ENCODE results near the gene ZNF3.
A peak's percentile ranks its signal among the peaks of the same experiment; 100 is the strongest.

ZNF3 gene

DNA sequence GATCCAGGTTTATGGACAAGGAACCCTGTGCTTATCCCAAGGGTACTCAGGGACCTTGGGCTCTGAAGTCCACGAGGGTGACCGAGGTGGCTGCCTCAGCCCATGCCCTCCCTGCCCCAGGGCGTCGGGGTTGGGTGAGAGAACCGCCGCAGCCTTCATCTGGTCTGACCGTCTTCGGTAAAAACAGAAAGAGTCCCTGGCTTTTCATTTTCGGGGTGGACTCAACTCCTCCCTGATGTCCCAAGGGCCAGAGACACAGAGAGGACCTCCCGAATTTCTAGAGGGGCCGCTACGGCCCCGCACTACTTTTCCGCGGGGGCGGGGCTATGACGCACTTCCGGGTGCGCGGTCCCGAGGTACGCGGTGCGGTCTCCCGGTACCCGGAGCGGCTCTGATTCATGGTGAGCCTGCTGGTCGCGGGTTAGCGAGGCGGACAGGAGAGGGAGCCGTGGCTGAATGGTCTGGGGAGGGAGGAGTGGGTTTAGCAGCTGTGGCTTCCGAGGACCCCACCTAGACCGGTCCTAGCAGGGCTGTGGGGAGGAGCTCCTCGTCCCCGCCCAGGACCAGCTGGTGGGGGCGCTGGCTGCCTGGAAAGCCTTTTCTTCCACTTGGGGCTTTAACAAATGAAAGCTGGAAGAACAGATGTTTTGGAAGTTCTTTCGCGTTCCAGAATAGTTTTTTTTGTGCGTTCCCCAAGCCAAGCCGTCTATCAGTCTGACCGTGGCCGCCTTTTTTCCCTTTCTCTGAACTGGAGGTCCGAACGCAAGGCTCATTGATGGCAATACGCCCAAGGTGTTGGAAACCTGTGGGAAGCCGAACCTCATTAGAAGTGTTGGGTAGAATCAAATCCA lies 31.9 kb downstream of the ZNF3 start, which contains the start of gene ZSCAN21:
TSS of gene ZSCAN21 (plus strand) at position 334 of the 851 bp plus-strand sequence. CDS start 7,233 bp downstream, outside the sequence.
- H3K9me3 ChIP-seq (ENCODE audit: control insufficient read depth, insufficient read depth, low read length): no peaks in the 10 kb centered on the region
- peak; percentile 65 for TF ChIP-seq CTCF (IDR thresholded peaks at IDR 0.05; ENCODE audit: low read depth, low read length, poor library complexity, severe bottlenecking)
- no peak for TF ChIP-seq EZH2phosphoT487 (IDR thresholded peaks at IDR 0.05; ENCODE audit: borderline replicate concordance, low read length)
- no peaks in the 10 kb centered on the region for H3K36me3 ChIP-seq (ENCODE audit: control insufficient read depth, low read length)
- peak within 1 kb of the TSS; percentile 83 for H3K4me2 ChIP-seq (ENCODE audit: low read length)
- no peaks in the 10 kb centered on the region; the same call in 1 of the 2 replicates for H3F3A ChIP-seq (ENCODE audit: control insufficient read depth, insufficient read depth)
- H4K20me1 ChIP-seq (ENCODE audit: control insufficient read depth, insufficient read depth, low read depth, low read length): no peaks in the 10 kb centered on the region
- peaks cover 9% of the 10 kb centered on the region for H3K79me2 ChIP-seq (ENCODE audit: control insufficient read depth, low read length)
- peaks cover 22% of the 10 kb centered on the region for H3K4me1 ChIP-seq (ENCODE audit: control insufficient read depth, low read length)
- H3K27me3 ChIP-seq (ENCODE audit: control insufficient read depth, low read length): no peaks in the 10 kb centered on the region
- H3K27ac ChIP-seq (ENCODE audit: low read depth, low read length): peak within 1 kb of the TSS; percentile 34; the same call in 1 of the 2 replicates
- peak within 1 kb of the TSS; percentile 95 for H3K4me3 ChIP-seq (ENCODE audit: low read length)
- H3K9me2 ChIP-seq (replicated peaks; ENCODE audit: control insufficient read depth, low read length): 0 out of 2 replicates have a peak, but pooled peaks cover 4% of the 10 kb centered on the region

DNA sequence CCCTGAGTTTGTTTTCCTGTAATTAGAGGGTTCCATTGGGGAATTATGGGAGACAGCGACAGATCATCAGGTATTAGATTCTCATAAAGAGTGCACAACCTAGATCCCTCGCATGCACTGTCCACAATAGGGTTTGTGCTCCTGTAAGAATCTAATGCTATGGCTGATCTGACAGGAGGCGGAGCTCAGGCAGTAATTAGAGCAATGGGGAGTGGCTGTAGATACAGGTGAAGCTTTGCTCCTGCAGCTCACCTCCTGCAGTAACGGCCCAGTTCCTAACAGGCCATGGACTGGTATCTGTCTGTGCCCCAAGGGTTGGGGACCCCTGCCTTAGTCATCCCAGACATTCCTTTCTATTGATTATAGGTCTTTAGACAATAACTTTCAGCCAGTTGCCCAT lies 32.8 kb downstream of the ZNF3 start:
- Histone ChIP-seq H3K4me1 (ENCODE audit: control insufficient read depth, low read length) (peaks cover 24% of the 10 kb centered on the region), H3K4me3 (ENCODE audit: low read length) (peak overlapping the region; percentile 95), H3K79me2 (ENCODE audit: control insufficient read depth, low read length) (peaks cover 9% of the 10 kb centered on the region), H3K9me2 (replicated peaks; ENCODE audit: control insufficient read depth, low read length) (0 out of 2 replicates have a peak, but pooled peaks cover 4% of the 10 kb centered on the region), H3K27ac (ENCODE audit: low read depth, low read length) (no peak overlapping the region), H3K27me3 (ENCODE audit: control insufficient read depth, low read length) (no peaks in the 10 kb centered on the region), H3K9me3 (ENCODE audit: control insufficient read depth, insufficient read depth, low read length) (no peaks in the 10 kb centered on the region), H3K36me3 (ENCODE audit: control insufficient read depth, low read length) (no peaks in the 10 kb centered on the region), H3K4me2 (ENCODE audit: low read length) (peak overlapping the region; percentile 83), H4K20me1 (ENCODE audit: control insufficient read depth, insufficient read depth, low read depth, low read length) (no peaks in the 10 kb centered on the region), H3F3A (ENCODE audit: control insufficient read depth, insufficient read depth) (no peaks in the 10 kb centered on the region; the same call in 1 of the 2 replicates)
- TF ChIP-seq EZH2phosphoT487 (IDR thresholded peaks at IDR 0.05; ENCODE audit: borderline replicate concordance, low read length) (no peak), CTCF (IDR thresholded peaks at IDR 0.05; ENCODE audit: low read depth, low read length, poor library complexity, severe bottlenecking) (no peak)

DNA sequence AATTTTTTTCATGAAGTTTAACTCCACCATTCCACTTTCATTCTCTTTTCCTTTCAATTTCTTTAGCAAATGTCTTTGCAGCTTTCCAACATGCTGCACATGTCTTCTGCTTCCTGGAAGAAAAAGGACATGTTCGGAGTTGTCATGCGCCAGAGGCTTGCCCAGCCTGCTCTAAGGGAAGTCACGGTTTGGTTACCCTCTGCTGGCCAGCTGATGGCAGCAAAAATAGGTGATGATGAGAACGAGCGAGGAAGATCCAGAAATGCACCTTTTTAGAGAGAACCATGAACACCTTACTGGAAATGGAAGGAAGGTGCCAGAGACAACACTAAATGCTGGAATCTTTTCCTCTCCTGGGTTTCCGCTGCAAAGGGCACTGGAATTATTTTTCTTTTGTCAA lies 36.8 kb downstream of the ZNF3 start:
- H3K36me3 ChIP-seq (ENCODE audit: control insufficient read depth, low read length): no peaks in the 10 kb centered on the region
- no peaks in the 10 kb centered on the region for H4K20me1 ChIP-seq (ENCODE audit: control insufficient read depth, insufficient read depth, low read depth, low read length)
- no peaks in the 10 kb centered on the region for H3K79me2 ChIP-seq (ENCODE audit: control insufficient read depth, low read length)
- peak overlapping the region; percentile 34 for H3K4me3 ChIP-seq (ENCODE audit: low read length)
- H3K9me3 ChIP-seq (ENCODE audit: control insufficient read depth, insufficient read depth, low read length): no peaks in the 10 kb centered on the region
- peaks cover 34% of the 10 kb centered on the region for H3K4me1 ChIP-seq (ENCODE audit: control insufficient read depth, low read length)
- TF ChIP-seq CTCF (IDR thresholded peaks at IDR 0.05; ENCODE audit: low read depth, low read length, poor library complexity, severe bottlenecking) (peak; percentile 38), EZH2phosphoT487 (IDR thresholded peaks at IDR 0.05; ENCODE audit: borderline replicate concordance, low read length) (no peak)
- 0 out of 2 replicates have a peak, but pooled peaks cover 4% of the 10 kb centered on the region for H3K9me2 ChIP-seq (replicated peaks; ENCODE audit: control insufficient read depth, low read length)
- no peaks in the 10 kb centered on the region for H3K27me3 ChIP-seq (ENCODE audit: control insufficient read depth, low read length)
- peaks cover 9% of the 10 kb centered on the region for H3F3A ChIP-seq (ENCODE audit: control insufficient read depth, insufficient read depth)
- H3K4me2 ChIP-seq (ENCODE audit: low read length): peak overlapping the region; percentile 54
- no peak overlapping the region for H3K27ac ChIP-seq (ENCODE audit: low read depth, low read length)
